Adrenal gland (tissue), 12 donors: Measurements from ENCODE around the gene HEG1. TPM values are rescaled to one million over a fixed set of nuclear protein-coding genes. Genes with fewer than 3 reads are reported as not detected.
A peak's percentile ranks its signal among the peaks of the same experiment; 100 is the strongest.

Source experiments
- DNase-seq, 7 donors: peaks; one replicate each; pipeline ENCODE4 v3.0.0-alpha.2; 2019 to 2020
- H3K27ac ChIP-seq, 5 donors: fragments of 200-600 bp; sonication (generic) in 4 of 5; 1 replicate in 3 of 5; 2 replicates in 2 of 5; pipeline versions ENCODE4 v1.5.1 to v1.8.0; 2016 to 2020; ENCODE audit warnings: mild to moderate bottlenecking in 1 of 5
- H3K27me3 ChIP-seq: fragments of 200-600 bp; 2 replicates; pipeline ENCODE4 v1.8.0; 2021
- H3K36me3 ChIP-seq, 2 donors: fragments of 200-600 bp; replicated peaks in 1 of 2; 1 replicate in 1 of 2; 2 replicates in 1 of 2; pipeline versions ENCODE4 v1.5.1 to v1.8.0; 2018 to 2022
- H3K4me1 ChIP-seq, 2 donors: fragments of 200-600 bp; replicated peaks in 1 of 2; 1 replicate in 1 of 2; 2 replicates in 1 of 2; pipeline versions ENCODE4 v1.5.1 to v1.8.0; 2018 to 2021
- H3K4me3 ChIP-seq, 4 donors: fragments of 200-600 bp; sonication (generic) in 3 of 4; one replicate each; pipeline ENCODE4 v1.5.1; 2016 to 2018
- H3K9me3 ChIP-seq, 3 donors: fragments of 200-600 bp; sonication (generic) in 1 of 3; replicated peaks in 1 of 3; 1 replicate in 2 of 3; 2 replicates in 1 of 3; pipeline versions ENCODE4 v1.5.1 to v1.8.0; 2016 to 2021
- CTCF ChIP-seq, 6 experiments: fragments of 450-650 bp in 4 of 6; fragments of 200-600 bp in 2 of 6; sonication (generic) in 1 of 6; IDR thresholded peaks; 1 replicate in 5 of 6; 2 replicates in 1 of 6; pipeline versions ENCODE4 v1.5.1 to v1.8.0; 2016 to 2021; ENCODE audit warnings: antibody characterized with exemption in 6 of 6, mild to moderate bottlenecking in 2 of 6, moderate library complexity in 1 of 6
- POLR2A ChIP-seq, 2 donors: fragments of 450-650 bp; IDR thresholded peaks; one replicate each; pipeline ENCODE4 v1.6.1; 2017; ENCODE audit warnings: antibody characterized with exemption in 2 of 2, mild to moderate bottlenecking in 2 of 2, moderate library complexity in 1 of 2
- WGBS, 4 donors: extraction: QIAGEN DNeasy Blood & Tissue Kit in 2 of 4; methylation state at CpG; one replicate each; pipeline versions ENCODE4 v1.1.5 to v1.1.7; 2013 to 2017; 5-methylcytosine and 5-hydroxymethylcytosine counted together
- intact Hi-C, 2 donors: fragments of 100-400 bp; cut with DNase I; formaldehyde crosslinking; loops; one replicate each; pipeline versions ENCODE4 v1.14.1 to v1.15.0; 2022 to 2023
- polyA plus RNA-seq, 3 donors: library from polyadenylated mRNA; stranded (reverse); fragments of 200-250 nt in 2 of 3; fragments of 350-450 nt in 1 of 3; fragmentation: Illumina TruSeq in 1 of 3; extraction: RNeasy Lipid Tissue Mini Kit (QIAGEN cat#74804) in 1 of 3; gene quantifications; one replicate each; pipeline ENCODE4 v1.2.3, GENCODE V29; 2013 to 2014
- total RNA-seq, 9 donors: library from RNA; depleted of rRNA in 4 of 9; stranded (reverse); fragments of >200 nt in 4 of 9; fragments of 120-200 nt in 1 of 9; fragmentation: NEBNext Ultra II Directional in 1 of 9; extraction: Animal tissue kit (Norgen Biotek cat#: 25700) in 1 of 9; gene quantifications; one replicate each; pipeline versions ENCODE4 v1.1.0 to v1.2.4, GENCODE V29; 2013 to 2023
- donor health status: healthy with polysubstance abuse.
- donor health status: Bipolar disorder and iron deficiency.
- donor health status: DM: yes; HTN: yes; CAD: no.
- donor health status: DM: no; HTN: no; CAD: no.
- donor health status: DM: no; HTN: no; CAD: no.
- donor health status: DM: yes; HTN: yes; CAD: no.

The HEG1 gene
- total and polyA plus RNA-seq, 12 donors: 5.7 to 107 (median 37.9) TPM

DNA sequence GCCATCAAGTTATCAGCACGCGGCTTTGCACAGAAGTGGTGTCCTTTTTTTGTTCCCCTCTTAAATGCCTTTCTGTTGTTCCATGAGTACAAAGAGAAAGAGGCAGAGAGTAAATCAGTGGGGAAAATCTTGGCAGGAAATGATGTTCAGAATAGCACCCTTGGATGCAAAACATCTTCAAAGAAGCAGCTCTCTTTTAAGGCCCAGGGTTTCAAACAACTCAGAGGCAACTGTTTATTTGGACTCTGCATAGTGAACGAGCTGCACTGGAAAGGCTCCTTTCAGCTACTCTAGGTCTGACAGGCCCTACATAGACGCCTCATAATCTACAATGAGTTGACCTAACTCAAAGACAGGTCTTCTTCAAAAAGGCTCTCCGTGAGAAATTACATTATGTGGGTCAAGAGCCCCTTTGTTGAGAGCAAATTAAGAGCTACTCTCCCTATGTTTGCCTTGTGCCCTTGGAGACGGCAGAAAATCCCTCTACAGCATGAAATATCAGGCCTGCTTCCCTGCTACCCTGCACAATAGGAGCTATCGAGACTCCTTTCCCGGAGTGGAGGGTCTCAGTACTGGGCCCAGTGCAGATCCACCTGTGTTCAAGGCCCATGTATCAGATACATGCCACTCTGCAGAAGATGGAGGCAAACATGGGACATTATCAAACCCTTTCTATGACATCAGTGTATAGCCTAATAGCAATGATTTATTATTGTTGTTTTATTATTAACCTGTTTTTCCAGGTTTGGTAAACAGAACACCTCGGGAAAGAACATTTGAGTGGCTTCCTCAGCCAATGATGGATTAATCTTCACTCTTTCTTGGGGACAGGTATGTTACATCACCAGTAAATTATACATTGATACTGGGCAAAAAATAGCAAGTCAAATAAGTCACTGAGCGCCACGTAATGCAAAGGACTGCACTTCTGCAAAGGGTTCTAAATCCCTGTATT is 53.1 kb downstream of the HEG1 start:
- TF ChIP-seq CTCF (IDR thresholded peaks at IDR 0.05) (no peak), POLR2A (IDR thresholded peaks at IDR 0.05) (no peak)
- H3K27me3 ChIP-seq: no peaks in the 10 kb centered on the region
- H3K36me3 ChIP-seq: peaks cover 0 to 8% of the 10 kb centered on the region in 2 donors
- H3K4me3 ChIP-seq: no peak overlapping the region
- H3K4me1 ChIP-seq: peaks cover 6 to 26% of the 10 kb centered on the region in 2 donors
- 89 to 94% (median 92%) methylated on average over 11 of the region's 11 CpGs for WGBS, 4 donors
- H3K9me3 ChIP-seq: no peaks in the 10 kb centered on the region
- DNase-seq: no peak
- intact Hi-C loops: loop anchor here in 1 of 2 donors (10.0 kb wide), 1 partner anchor 142 kb away; no protein-coding TSS in a partner anchor
- peak overlapping the region in 3 of 5 donors; percentile 7 to 54 (median 33) for H3K27ac ChIP-seq

DNA sequence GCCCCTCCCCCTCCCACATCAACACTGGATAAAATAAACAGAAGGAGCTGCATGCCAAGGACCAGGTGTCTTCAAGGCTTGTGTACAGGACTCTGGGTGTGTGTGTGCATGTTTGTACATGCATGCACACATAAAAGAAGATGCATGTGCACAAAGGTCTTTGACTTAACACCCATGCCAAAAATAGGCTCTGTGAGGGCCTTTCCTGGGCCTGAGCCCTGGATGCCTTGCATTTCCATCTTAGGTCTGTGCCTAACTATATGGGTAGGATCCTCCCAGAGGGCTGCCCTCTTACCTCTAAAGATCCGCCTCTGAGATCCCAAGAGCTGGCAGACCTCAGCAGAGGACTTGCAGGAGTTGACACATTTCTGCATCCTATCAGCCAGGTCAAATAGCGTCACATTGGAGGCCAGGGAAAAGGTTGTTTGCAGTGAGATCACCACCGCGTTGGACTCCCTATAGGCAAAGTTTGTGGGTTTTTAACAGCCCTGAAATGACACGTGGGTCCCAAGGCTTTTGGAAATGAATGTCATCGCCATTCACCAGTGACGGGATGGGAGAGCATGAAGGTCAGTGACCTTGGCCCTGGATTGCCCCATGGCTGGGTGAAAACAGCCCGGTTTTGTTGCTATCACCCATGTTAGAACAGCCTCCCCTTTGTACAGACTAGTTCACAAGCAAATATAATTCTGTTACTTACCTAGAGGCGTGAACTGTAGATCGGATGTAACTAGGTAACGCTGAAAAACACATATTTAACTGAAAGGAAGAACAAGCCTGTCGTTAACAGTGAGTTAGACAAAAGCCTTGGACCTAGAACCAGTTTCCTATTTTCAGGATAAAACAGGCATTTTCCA is 54.0 kb downstream of the HEG1 start:
- H3K9me3 ChIP-seq: no peaks in the 10 kb centered on the region
- H3K36me3 ChIP-seq: peaks cover 0 to 7% of the 10 kb centered on the region in 2 donors
- intact Hi-C loops: loop anchor here in 1 of 2 donors (10.0 kb wide), 1 partner anchor 143 kb away; no protein-coding TSS in a partner anchor

GRCh38 chr3:125000661-125001060 is 55.1 kb downstream of the HEG1 start:
- 84 to 97% (median 94%) methylated on average over 2 of the region's 2 CpGs for WGBS, 4 donors
- Histone ChIP-seq H3K9me3 (no peaks in the 10 kb centered on the region), H3K27me3 (no peaks in the 10 kb centered on the region), H3K27ac (no peak overlapping the region), H3K4me3 (no peak overlapping the region), H3K36me3 (peaks cover 0 to 11% of the 10 kb centered on the region in 2 donors), H3K4me1 (peaks cover 7 to 26% of the 10 kb centered on the region in 2 donors)
- intact Hi-C loops: loop anchor here in 1 of 2 donors (10.0 kb wide), 1 partner anchor 144 kb away; no protein-coding TSS in a partner anchor
- peak in 1 of 7 donors; percentile 14 for DNase-seq
- TF ChIP-seq CTCF (IDR thresholded peaks at IDR 0.05) (no peak), POLR2A (IDR thresholded peaks at IDR 0.05) (no peak)

More for the DNA sequence above, 54.0 kb downstream of the HEG1 start:
- Histone ChIP-seq H3K27me3 (no peaks in the 10 kb centered on the region), H3K27ac (peak overlapping the region in 1 of 5 donors; percentile 17), H3K4me3 (no peak overlapping the region), H3K4me1 (peaks cover 6 to 26% of the 10 kb centered on the region in 2 donors)
- WGBS, 4 donors: 71 to 76% (median 73%) methylated on average over 11 to 12 of the region's 12 CpGs
- TF ChIP-seq CTCF (IDR thresholded peaks at IDR 0.05): no peak
- no peak for TF ChIP-seq POLR2A (IDR thresholded peaks at IDR 0.05)
- DNase-seq: peak in 3 of 7 donors; percentile 14 to 37 (median 22)
